ENCODE data around the gene KCNQ1.

DNA sequence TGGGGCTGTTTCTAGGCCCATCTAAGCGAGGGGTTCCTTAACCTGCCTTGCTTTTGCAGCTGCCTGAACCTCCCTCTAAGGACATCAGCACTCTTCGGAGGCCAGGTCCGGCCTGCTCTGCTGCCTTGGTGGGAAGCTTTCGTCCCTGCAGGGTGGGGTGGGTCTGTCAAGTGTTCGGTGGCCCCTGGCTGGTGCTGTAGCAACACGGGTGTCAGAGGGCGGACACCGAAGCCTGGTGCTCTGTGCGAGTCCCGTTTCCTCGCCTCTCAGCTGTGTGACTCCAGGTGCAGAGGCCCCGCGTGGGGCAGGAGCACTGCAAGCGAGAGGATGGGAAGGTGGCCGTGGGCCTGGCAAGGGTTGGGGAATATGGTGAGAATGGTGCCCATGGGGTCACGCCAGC lies 376.2 kb downstream of the KCNQ1 start:
- no peak for TF ChIP-seq POLR2AphosphoS5 (IDR thresholded peaks at IDR 0.05)
- TF ChIP-seq, protein P1, sequence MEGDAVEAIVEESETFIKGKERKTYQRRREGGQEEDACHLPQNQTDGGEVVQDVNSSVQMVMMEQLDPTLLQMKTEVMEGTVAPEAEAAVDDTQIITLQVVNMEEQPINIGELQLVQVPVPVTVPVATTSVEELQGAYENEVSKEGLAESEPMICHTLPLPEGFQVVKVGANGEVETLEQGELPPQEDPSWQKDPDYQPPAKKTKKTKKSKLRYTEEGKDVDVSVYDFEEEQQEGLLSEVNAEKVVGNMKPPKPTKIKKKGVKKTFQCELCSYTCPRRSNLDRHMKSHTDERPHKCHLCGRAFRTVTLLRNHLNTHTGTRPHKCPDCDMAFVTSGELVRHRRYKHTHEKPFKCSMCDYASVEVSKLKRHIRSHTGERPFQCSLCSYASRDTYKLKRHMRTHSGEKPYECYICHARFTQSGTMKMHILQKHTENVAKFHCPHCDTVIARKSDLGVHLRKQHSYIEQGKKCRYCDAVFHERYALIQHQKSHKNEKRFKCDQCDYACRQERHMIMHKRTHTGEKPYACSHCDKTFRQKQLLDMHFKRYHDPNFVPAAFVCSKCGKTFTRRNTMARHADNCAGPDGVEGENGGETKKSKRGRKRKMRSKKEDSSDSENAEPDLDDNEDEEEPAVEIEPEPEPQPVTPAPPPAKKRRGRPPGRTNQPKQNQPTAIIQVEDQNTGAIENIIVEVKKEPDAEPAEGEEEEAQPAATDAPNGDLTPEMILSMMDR (IDR thresholded peaks at IDR 0.05): no peak

All from gastroesophageal sphincter (tissue), 3 donors.